Uterus (tissue), 2 donors: Measurements from ENCODE around the gene RMND1.

Experiments used
- POLR2A ChIP-seq, 2 donors: fragments of 450-650 bp; IDR thresholded peaks; one replicate each; pipeline ENCODE4 v1.6.1; 2016; ENCODE audit warnings: antibody characterized with exemption in 2 of 2, mild to moderate bottlenecking in 1 of 2, moderate library complexity in 1 of 2
- TF ChIP-seq, protein P1 (sequence below), 4 experiments: fragments of 200-600 bp in 2 of 4; fragments of 450-650 bp in 2 of 4; sonication (generic) in 2 of 4; IDR thresholded peaks; one replicate each; pipeline ENCODE4 v1.5.1; 2016 to 2019; ENCODE audit warnings: antibody characterized with exemption in 4 of 4, mild to moderate bottlenecking in 2 of 4, moderate library complexity in 1 of 4

DNA sequence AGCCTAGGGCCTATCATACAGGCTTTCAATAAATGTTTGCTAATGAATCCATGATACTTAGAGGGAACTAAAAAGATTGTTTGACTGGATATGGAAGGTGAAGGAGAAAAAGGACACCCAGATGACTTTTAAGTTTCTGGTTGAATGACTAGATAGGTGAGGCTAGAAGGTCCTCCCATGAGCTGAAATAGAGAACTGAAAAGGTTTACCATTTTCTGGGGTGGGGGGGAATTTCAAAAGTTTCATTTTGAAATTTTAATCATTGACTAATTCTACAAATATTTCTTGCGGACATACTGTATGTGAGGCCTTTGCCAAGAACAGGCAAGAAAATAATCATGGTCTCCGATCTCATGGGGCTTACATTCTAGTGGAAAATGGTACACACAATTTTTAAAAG, 42.7 kb downstream of the RMND1 start:
- TF ChIP-seq, protein P1, sequence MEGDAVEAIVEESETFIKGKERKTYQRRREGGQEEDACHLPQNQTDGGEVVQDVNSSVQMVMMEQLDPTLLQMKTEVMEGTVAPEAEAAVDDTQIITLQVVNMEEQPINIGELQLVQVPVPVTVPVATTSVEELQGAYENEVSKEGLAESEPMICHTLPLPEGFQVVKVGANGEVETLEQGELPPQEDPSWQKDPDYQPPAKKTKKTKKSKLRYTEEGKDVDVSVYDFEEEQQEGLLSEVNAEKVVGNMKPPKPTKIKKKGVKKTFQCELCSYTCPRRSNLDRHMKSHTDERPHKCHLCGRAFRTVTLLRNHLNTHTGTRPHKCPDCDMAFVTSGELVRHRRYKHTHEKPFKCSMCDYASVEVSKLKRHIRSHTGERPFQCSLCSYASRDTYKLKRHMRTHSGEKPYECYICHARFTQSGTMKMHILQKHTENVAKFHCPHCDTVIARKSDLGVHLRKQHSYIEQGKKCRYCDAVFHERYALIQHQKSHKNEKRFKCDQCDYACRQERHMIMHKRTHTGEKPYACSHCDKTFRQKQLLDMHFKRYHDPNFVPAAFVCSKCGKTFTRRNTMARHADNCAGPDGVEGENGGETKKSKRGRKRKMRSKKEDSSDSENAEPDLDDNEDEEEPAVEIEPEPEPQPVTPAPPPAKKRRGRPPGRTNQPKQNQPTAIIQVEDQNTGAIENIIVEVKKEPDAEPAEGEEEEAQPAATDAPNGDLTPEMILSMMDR (IDR thresholded peaks at IDR 0.05) = no peak
- no peak for TF ChIP-seq POLR2A (IDR thresholded peaks at IDR 0.05)
